Naive B cell (primary cell): ENCODE data around the gene PANK3. TPM values are rescaled to one million over a fixed set of nuclear protein-coding genes. Genes with fewer than 3 reads are reported as not detected.
A peak's percentile ranks its signal among the peaks of the same experiment; 100 is the strongest.
"Not testable (repeated sequence)": the region's sequence is repeated elsewhere in the genome, so short reads cannot be mapped to it uniquely, and the experiment has no call there.

ENCODE experiments used
- ATAC-seq, 2 donors: fragments of 150-1000 bp; cut with Tn5 transposase; 2 replicates each; pipeline ENCODE4 v1.10.0; 2021; ENCODE audit warnings: low read depth in 2 of 2, mild to moderate bottlenecking in 2 of 2, moderate library complexity in 2 of 2
- DNase-seq: peaks from one replicate; pipeline ENCODE4 v3.0.0; 2022
- H3K27ac Mint-ChIP-seq, 6 donors: one replicate each; pipeline ENCODE4 v1.8.0; 2020 to 2022; ENCODE audit warnings: mild to moderate bottlenecking in 6 of 6, mixed read lengths in 6 of 6, moderate library complexity in 5 of 6, inconsistent platforms in 2 of 6
- H3K27me3 Mint-ChIP-seq, 3 donors: one replicate each; pipeline ENCODE4 v1.8.0; 2021 to 2022; ENCODE audit warnings: mixed read lengths in 3 of 3, mild to moderate bottlenecking in 1 of 3
- H3K36me3 Mint-ChIP-seq, 2 donors: one replicate each; pipeline ENCODE4 v1.8.0; 2020 to 2022; ENCODE audit warnings: mixed read lengths in 2 of 2, inconsistent platforms in 1 of 2, mild to moderate bottlenecking in 1 of 2
- H3K4me1 Mint-ChIP-seq, 3 donors: one replicate each; pipeline ENCODE4 v1.8.0; 2020 to 2022; ENCODE audit warnings: mixed read lengths in 3 of 3, inconsistent platforms in 1 of 3, mild to moderate bottlenecking in 1 of 3, moderate library complexity in 1 of 3
- H3K4me3 Mint-ChIP-seq, 8 donors: one replicate each; pipeline ENCODE4 v1.8.0; 2020 to 2022; ENCODE audit warnings: mild to moderate bottlenecking in 8 of 8, mixed read lengths in 8 of 8, moderate library complexity in 8 of 8, inconsistent platforms in 2 of 8
- H3K9me3 Mint-ChIP-seq, 7 donors: one replicate each; pipeline ENCODE4 v1.8.0; 2020 to 2022; ENCODE audit warnings: mixed read lengths in 7 of 7, mild to moderate bottlenecking in 5 of 7, inconsistent platforms in 2 of 7, moderate library complexity in 1 of 7
- polyA plus RNA-seq, 6 donors: library from polyadenylated mRNA; unstranded; fragments of 300-500 nt; fragmentation: Illumina TruSeq; gene quantifications; one replicate each; pipeline ENCODE4 v1.2.3, GENCODE V29; 2021; ENCODE audit warnings: low read depth in 6 of 6

Gene PANK3
- polyA plus RNA-seq, 6 donors from 2014 or later = 2.7 to 8.2 (median 5.6) TPM

DNA sequence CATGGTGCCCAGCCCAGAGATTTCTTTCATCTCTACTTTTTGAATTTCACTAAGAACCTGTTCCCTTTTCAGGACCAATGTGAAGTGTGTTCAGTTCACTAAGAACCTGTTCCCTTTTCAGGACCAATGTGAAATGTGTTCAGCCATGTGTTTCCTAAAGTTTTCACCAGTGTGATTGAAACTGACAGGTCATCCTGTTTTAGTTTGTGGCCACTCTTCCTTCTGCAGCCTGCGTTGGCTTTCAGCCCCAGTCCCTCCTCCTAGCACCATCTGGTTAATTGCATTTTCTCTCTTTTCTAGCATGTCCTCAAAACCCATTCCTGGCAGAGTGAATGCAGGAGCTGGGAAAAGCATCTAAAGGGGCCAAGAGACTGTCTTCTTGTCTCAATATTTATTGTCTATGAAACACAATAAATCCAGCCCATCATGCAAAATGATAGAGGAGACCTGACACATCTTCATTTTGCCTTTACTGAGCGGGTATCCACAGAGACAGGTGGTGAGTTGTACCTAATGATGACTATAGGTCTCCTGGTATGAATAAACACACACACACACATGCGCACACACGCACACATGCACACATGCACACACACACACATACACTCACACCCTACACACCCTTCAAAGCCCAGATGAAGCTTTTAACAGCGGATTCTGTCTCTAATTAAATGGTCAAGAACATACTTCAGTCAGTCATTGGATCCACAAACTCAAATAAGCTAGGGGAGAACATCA lies 6.1 kb upstream of the PANK3 start:
- no peak overlapping the region for H3K4me3 Mint-ChIP-seq

GRCh38 chr5:168583742-168584482 lies 4.7 kb upstream of the PANK3 start:
- ATAC-seq = no peak
- Mint-ChIP-seq H3K27me3 (peaks cover 15 to 36% (median 30%) of the 10 kb centered on the region in 3 donors), H3K27ac (peak overlapping the region in 2 of 6 donors; percentile 12 to 51), H3K36me3 (no peaks in the 10 kb centered on the region), H3K4me3 (no peak overlapping the region), H3K4me1 (peaks cover 11 to 18% (median 17%) of the 10 kb centered on the region in 3 donors), H3K9me3 (peaks cover 0 to 4% (median 0%) of the 10 kb centered on the region in 7 donors)
- DNase-seq = no peak

More for the DNA sequence above, 6.1 kb upstream of the PANK3 start:
- H3K36me3 Mint-ChIP-seq = no peaks in the 10 kb centered on the region
- no peak for ATAC-seq
- no peak for DNase-seq
- peaks cover 5 to 10% (median 8%) of the 10 kb centered on the region in 3 donors for H3K4me1 Mint-ChIP-seq
- no peak overlapping the region for H3K27ac Mint-ChIP-seq
- peaks cover 15 to 37% (median 31%) of the 10 kb centered on the region in 3 donors for H3K27me3 Mint-ChIP-seq
- H3K9me3 Mint-ChIP-seq = peaks cover 0 to 2% (median 0%) of the 10 kb centered on the region in 7 donors

GRCh38 chr5:168580814-168581469 lies 1.8 kb upstream of the PANK3 start:
- H3K9me3 Mint-ChIP-seq, ATAC-seq, H3K36me3 Mint-ChIP-seq, DNase-seq, H3K27me3 Mint-ChIP-seq, H3K27ac Mint-ChIP-seq: not testable (repeated sequence)
- H3K4me3 Mint-ChIP-seq = peak overlapping the region in 1 of 8 donors; percentile 86
- peaks cover 27 to 43% (median 32%) of the 10 kb centered on the region in 3 donors for H3K4me1 Mint-ChIP-seq

DNA sequence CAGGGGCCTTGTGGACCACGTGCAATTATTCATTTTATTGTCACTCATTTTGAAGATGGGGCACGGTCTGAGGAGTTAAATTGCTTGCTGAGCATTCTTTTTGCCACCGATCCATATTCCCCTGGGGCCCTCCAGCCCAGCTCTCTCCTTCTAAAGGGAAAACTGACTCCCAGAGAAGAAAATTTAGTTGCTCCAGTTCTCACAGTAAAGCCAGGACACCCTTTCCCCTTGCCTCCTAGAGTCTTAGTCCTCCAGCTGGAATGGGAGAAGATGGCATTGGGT lies 1.0 kb upstream of the PANK3 start:
- DNase-seq = no peak
- H3K9me3 Mint-ChIP-seq = peaks cover 0 to 4% (median 0%) of the 10 kb centered on the region in 7 donors
- ATAC-seq = no peak
- H3K4me3 Mint-ChIP-seq = peak overlapping the region; percentile 23 to 97 (median 91)
- H3K27ac Mint-ChIP-seq = peak overlapping the region; percentile 87 to 98 (median 97)
- H3K36me3 Mint-ChIP-seq = no peaks in the 10 kb centered on the region
- H3K27me3 Mint-ChIP-seq = peaks cover 0 to under 1% (median 0%) of the 10 kb centered on the region in 3 donors
- peaks cover 35 to 50% (median 39%) of the 10 kb centered on the region in 3 donors for H3K4me1 Mint-ChIP-seq

GRCh38 chr5:168579488-168580226 lies 489 bp upstream of the PANK3 start:
- no peaks in the 10 kb centered on the region for H3K27me3 Mint-ChIP-seq
- DNase-seq = peak; percentile 97
- no peaks in the 10 kb centered on the region for H3K36me3 Mint-ChIP-seq
- H3K27ac Mint-ChIP-seq = peak overlapping the region; percentile 87 to 98 (median 97)
- H3K4me1 Mint-ChIP-seq = peaks cover 37 to 52% (median 43%) of the 10 kb centered on the region in 3 donors
- peaks cover 0 to 4% (median 0%) of the 10 kb centered on the region in 7 donors for H3K9me3 Mint-ChIP-seq
- ATAC-seq = peak; percentile 93 to 94
- peak overlapping the region; percentile 82 to 97 (median 91) for H3K4me3 Mint-ChIP-seq

GRCh38 chr5:168578006-168578405 lies 1.2 kb downstream of the PANK3 start:
- Mint-ChIP-seq H3K36me3 (no peaks in the 10 kb centered on the region), H3K27ac (peak overlapping the region in 5 of 6 donors; percentile 84 to 96 (median 90)), H3K4me3 (peak overlapping the region; percentile 82 to 95 (median 90)), H3K4me1 (peaks cover 32 to 44% (median 37%) of the 10 kb centered on the region in 3 donors), H3K9me3 (peaks cover 0 to 4% (median 0%) of the 10 kb centered on the region in 7 donors), H3K27me3 (no peaks in the 10 kb centered on the region)
- DNase-seq (no peak), ATAC-seq (no peak)

DNA sequence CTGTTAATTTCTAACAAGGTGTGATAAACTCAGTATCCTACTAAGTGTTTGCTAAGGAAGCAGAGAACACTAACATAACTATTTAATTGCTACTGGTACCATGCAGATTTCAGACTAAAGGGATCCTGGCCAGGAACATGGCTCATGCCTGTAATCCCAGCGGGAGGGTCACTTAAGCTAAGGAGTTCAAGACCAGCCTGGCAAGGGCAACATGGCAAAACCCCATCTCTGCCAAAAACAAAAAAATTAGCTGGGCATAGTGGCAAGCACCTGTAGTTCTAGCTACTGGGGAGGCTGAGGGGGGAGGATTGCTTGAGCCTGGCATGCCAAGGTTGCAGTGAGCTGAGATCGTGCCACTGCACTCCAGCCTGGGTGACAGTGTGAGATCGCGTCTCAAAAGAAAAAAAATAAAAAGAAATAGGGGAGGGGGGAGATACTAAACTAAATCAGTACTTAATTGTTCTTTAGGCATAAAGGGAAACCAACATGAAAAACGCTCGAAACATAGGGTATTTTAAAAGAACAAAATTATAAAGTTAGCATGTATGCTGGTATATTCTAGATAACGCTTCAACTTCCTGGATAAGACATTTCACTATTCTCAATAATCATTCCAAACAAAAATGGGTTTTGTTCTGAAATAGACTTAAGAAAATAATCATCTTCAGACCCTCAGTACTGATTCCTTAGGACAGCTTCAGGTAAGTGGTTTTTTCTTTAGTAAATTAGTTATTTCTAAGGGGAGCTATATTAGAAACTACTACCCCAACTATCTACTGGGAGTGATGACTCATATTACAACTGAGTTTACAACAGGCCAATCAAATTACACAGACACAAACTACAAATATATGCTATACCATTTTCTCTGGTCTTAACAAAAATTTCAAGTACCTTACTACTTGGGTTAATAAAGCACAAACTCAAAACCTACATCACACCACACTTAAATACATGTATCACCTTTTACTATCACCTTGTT lies 3.5 kb downstream of the PANK3 start:
- Mint-ChIP-seq H3K4me3 (peak overlapping the region in 2 of 8 donors; percentile 10 to 45), H3K4me1 (peaks cover 40 to 56% (median 46%) of the 10 kb centered on the region in 3 donors), H3K9me3 (peaks cover 0 to 4% (median 0%) of the 10 kb centered on the region in 7 donors), H3K27ac (peak overlapping the region in 2 of 6 donors; percentile 14 to 47), H3K36me3 (peaks cover 0 to 8% of the 10 kb centered on the region in 2 donors), H3K27me3 (no peaks in the 10 kb centered on the region)
- ATAC-seq (no peak), DNase-seq (no peak)

DNA sequence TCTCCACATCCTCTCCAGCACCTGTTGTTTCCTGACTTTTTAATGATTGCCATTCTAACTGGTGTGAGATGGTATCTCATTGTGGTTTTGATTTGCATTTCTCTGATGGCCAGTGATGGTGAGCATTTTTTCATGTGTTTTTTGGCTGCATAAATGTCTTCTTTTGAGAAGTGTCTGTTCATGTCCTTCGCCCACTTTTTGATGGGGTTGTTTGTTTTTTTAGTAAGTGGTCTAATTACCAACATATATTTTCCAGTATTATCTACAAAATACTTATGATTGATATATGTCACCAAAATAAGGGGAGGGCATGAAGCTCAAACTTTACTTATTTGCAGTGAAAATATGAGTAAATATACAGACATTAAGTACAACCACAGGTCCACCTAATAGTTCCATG lies 5.0 kb downstream of the PANK3 start:
- DNase-seq, H3K4me3 Mint-ChIP-seq: not testable (repeated sequence)
- H3K4me1 Mint-ChIP-seq = peaks cover 35 to 46% (median 36%) of the 10 kb centered on the region in 3 donors

GRCh38 chr5:168573663-168574062 lies 5.5 kb downstream of the PANK3 start:
- peaks cover 34 to 45% (median 34%) of the 10 kb centered on the region in 3 donors for H3K4me1 Mint-ChIP-seq
- not testable (repeated sequence) for ATAC-seq

More for the DNA sequence above, 5.0 kb downstream of the PANK3 start:
- H3K36me3 Mint-ChIP-seq, H3K27me3 Mint-ChIP-seq, ATAC-seq, H3K9me3 Mint-ChIP-seq: not testable (repeated sequence)
- peak overlapping the region in 1 of 6 donors; percentile 57 for H3K27ac Mint-ChIP-seq

GRCh38 chr5:168570490-168571328 lies 8.5 kb downstream of the PANK3 start:
- no peak for DNase-seq
- H3K27ac Mint-ChIP-seq = no peak overlapping the region
- H3K27me3 Mint-ChIP-seq = no peaks in the 10 kb centered on the region
- no peak for ATAC-seq
- no peak overlapping the region for H3K4me3 Mint-ChIP-seq
- H3K4me1 Mint-ChIP-seq = peaks cover 16 to 24% (median 19%) of the 10 kb centered on the region in 3 donors
- H3K9me3 Mint-ChIP-seq = peaks cover 0 to 3% (median 0%) of the 10 kb centered on the region in 7 donors
- H3K36me3 Mint-ChIP-seq = peaks cover 0 to 14% of the 10 kb centered on the region in 2 donors

More at GRCh38 chr5:168573663-168574062, 5.5 kb downstream of the PANK3 start:
- not testable (repeated sequence) for H3K36me3 Mint-ChIP-seq, H3K27ac Mint-ChIP-seq, DNase-seq, H3K9me3 Mint-ChIP-seq, H3K4me3 Mint-ChIP-seq, H3K27me3 Mint-ChIP-seq

- H3K27ac Mint-ChIP-seq = peak overlapping the region in 1 of 6 donors; percentile 67
- peaks cover 10 to 15% (median 12%) of the 10 kb centered on the region in 3 donors for H3K4me1 Mint-ChIP-seq
- peaks cover 0 to 17% of the 10 kb centered on the region in 2 donors for H3K36me3 Mint-ChIP-seq
- H3K4me3 Mint-ChIP-seq = no peak overlapping the region
- H3K9me3 Mint-ChIP-seq = peaks cover 0 to 3% (median 0%) of the 10 kb centered on the region in 7 donors
- no peaks in the 10 kb centered on the region for H3K27me3 Mint-ChIP-seq
- ATAC-seq = no peak
- DNase-seq = no peak
Measured at GRCh38 chr5:168568738-168569137, 10.4 kb downstream of the PANK3 start.
